CD4-positive, alpha-beta T cell (primary cell): ENCODE data around the gene PHACTR3. TPM values are rescaled to one million over a fixed set of nuclear protein-coding genes. Genes with fewer than 3 reads are reported as not detected.

Source experiments
- ATAC-seq: fragments of 200-7000 bp; cut with Tn5 transposase; one replicate; pipeline ENCODE4 v1.10.0; 2022; ENCODE audit warnings: mild to moderate bottlenecking; ENCODE audit not compliant: poor library complexity
- CTCF ChIA-PET: fragments of 350-600 bp; sonication (Branson Sonifier 250); formaldehyde crosslinking; loops from one replicate; lab custom pipeline; 2021; ENCODE audit warnings: antibody characterized with exemption, inconsistent platforms; lab: Charles Lee
- POLR2A ChIA-PET: fragments of 350-600 bp; sonication (Branson Sonifier 250); formaldehyde crosslinking; loops from one replicate; lab custom pipeline; 2021; ENCODE audit warnings: antibody characterized with exemption, inconsistent platforms; lab: Charles Lee
- DNase-seq, 14 experiments: peaks; one replicate each; pipeline ENCODE4 v3.0.0-alpha.2; 2013 to 2020; ENCODE audit warnings: mixed read lengths in 2 of 14
- H3K27ac ChIP-seq, 2 donors: one replicate each; pipeline versions ENCODE4 v1.5.1 to v1.7.0; 2013; ENCODE audit warnings: low read length in 2 of 2, low read depth in 1 of 2, mild to moderate bottlenecking in 1 of 2
- H3K27me3 ChIP-seq, 2 experiments: 1 replicate in 1 of 2; 2 replicates in 1 of 2; pipeline versions ENCODE4 v1.6.1 to v1.7.0; 2013; ENCODE audit warnings: low read length in 2 of 2, control low read depth in 1 of 2, mild to moderate bottlenecking in 1 of 2, moderate library complexity in 1 of 2; ENCODE audit not compliant: insufficient read depth in 2 of 2, control insufficient read depth in 1 of 2
- H3K36me3 ChIP-seq: one replicate; pipeline ENCODE4 v1.6.1; 2013; ENCODE audit warnings: low read length, control low read depth; ENCODE audit not compliant: insufficient read depth
- H3K4me1 ChIP-seq: one replicate; pipeline ENCODE4 v1.6.1; 2013; ENCODE audit warnings: low read length, control low read depth; ENCODE audit not compliant: insufficient read depth
- H3K4me3 ChIP-seq: one replicate; pipeline ENCODE4 v1.5.1; 2013; ENCODE audit warnings: mild to moderate bottlenecking, low read length, moderate library complexity
- H3K9me3 ChIP-seq, 2 experiments: 1 replicate in 1 of 2; 2 replicates in 1 of 2; pipeline versions ENCODE4 v1.6.1 to v1.7.0; 2013; ENCODE audit warnings: low read length in 2 of 2, mild to moderate bottlenecking in 2 of 2, control low read depth in 1 of 2, moderate library complexity in 1 of 2; ENCODE audit not compliant: control insufficient read depth in 1 of 2, insufficient read depth in 1 of 2
- H3K27ac Mint-ChIP-seq: one replicate; pipeline ENCODE4 v1.8.0; 2020; ENCODE audit warnings: mixed read lengths
- H3K27me3 Mint-ChIP-seq: one replicate; pipeline ENCODE4 v1.8.0; 2021; ENCODE audit warnings: mixed read lengths
- H3K36me3 Mint-ChIP-seq: one replicate; pipeline ENCODE4 v1.8.0; 2021; ENCODE audit warnings: low read depth, mixed read lengths
- H3K4me1 Mint-ChIP-seq: one replicate; pipeline ENCODE4 v1.8.0; 2021; ENCODE audit warnings: low read depth, mixed read lengths
- H3K4me3 Mint-ChIP-seq: one replicate; pipeline ENCODE4 v1.8.0; 2020; ENCODE audit warnings: mild to moderate bottlenecking, mixed read lengths
- H3K9me3 Mint-ChIP-seq: one replicate; pipeline ENCODE4 v1.8.0; 2020; ENCODE audit warnings: mixed read lengths
- CTCF ChIP-seq: fragments of 200-600 bp; IDR thresholded peaks from one replicate; pipeline ENCODE4 v1.8.0; 2022; ENCODE audit warnings: antibody characterized with exemption, mild to moderate bottlenecking
- intact Hi-C, 2 experiments: fragments of 100-400 bp; cut with DNase I in 1 of 2; cut with micrococcal nuclease in 1 of 2; formaldehyde crosslinking; loops; one replicate each; pipeline versions ENCODE4 v1.15.1 to v1.9.0; 2023 to 2025; cut with DNase I, micrococcal nuclease
- total RNA-seq, 174 experiments: library from RNA in 2 of 174; stranded (reverse) in 2 of 174; gene quantifications; one replicate each; pipeline ENCODE4 v1.2.3 and lab custom pipeline; 2021 to 2026

The PHACTR3 gene
- total RNA-seq, 2 experiments from 2014 or later, result not detected

GRCh38 chr20:59731376-59731775, 127.0 kb downstream of the PHACTR3 start:
- Mint-ChIP-seq H3K27me3 (peaks cover 15% of the 10 kb centered on the region), H3K36me3 (no peaks in the 10 kb centered on the region), H3K27ac (no peak overlapping the region), H3K4me1 (no peaks in the 10 kb centered on the region), H3K9me3 (no peaks in the 10 kb centered on the region), H3K4me3 (no peak overlapping the region)
- H3K4me1 ChIP-seq, result no peaks in the 10 kb centered on the region
- no peak for TF ChIP-seq CTCF
- ChIA-PET POLR2A (no interaction called here), CTCF (no interaction called here)
- intact Hi-C loops, result no loop called here
- ATAC-seq, result no peak
- no peaks in the 10 kb centered on the region for H3K9me3 ChIP-seq
- no peak for DNase-seq
- H3K27ac ChIP-seq, result no peak overlapping the region
- no peaks in the 10 kb centered on the region for H3K36me3 ChIP-seq
- peaks cover 0 to 5% of the 10 kb centered on the region in 2 experiments for H3K27me3 ChIP-seq
- no peak overlapping the region for H3K4me3 ChIP-seq

- Histone ChIP-seq H3K27me3 (peaks cover 0 to 2% of the 10 kb centered on the region in 2 experiments), H3K4me3 (no peak overlapping the region), H3K27ac (no peak overlapping the region), H3K36me3 (no peaks in the 10 kb centered on the region), H3K4me1 (no peaks in the 10 kb centered on the region), H3K9me3 (no peaks in the 10 kb centered on the region)
- TF ChIP-seq CTCF, result no peak
- DNase-seq (no peak), ATAC-seq (no peak)
- H3K36me3 Mint-ChIP-seq, result no peaks in the 10 kb centered on the region
- intact Hi-C loops, result no loop called here
- POLR2A ChIA-PET, result no interaction called here
- CTCF ChIA-PET, result no interaction called here
- H3K27ac Mint-ChIP-seq, result no peak overlapping the region
- H3K4me3 Mint-ChIP-seq, result no peak overlapping the region
- no peaks in the 10 kb centered on the region for H3K9me3 Mint-ChIP-seq
- H3K4me1 Mint-ChIP-seq, result no peaks in the 10 kb centered on the region
- H3K27me3 Mint-ChIP-seq, result peaks cover 17% of the 10 kb centered on the region
These were observed 129.0 kb downstream of the PHACTR3 start for GRCh38 chr20:59733351-59733750.

- Mint-ChIP-seq H3K27ac (no peak overlapping the region), H3K9me3 (no peaks in the 10 kb centered on the region), H3K4me1 (no peaks in the 10 kb centered on the region), H3K27me3 (peaks cover 18% of the 10 kb centered on the region), H3K36me3 (no peaks in the 10 kb centered on the region), H3K4me3 (no peak overlapping the region)
- no peaks in the 10 kb centered on the region for H3K4me1 ChIP-seq
- ChIA-PET POLR2A (no interaction called here), CTCF (no interaction called here)
- intact Hi-C loops, result no loop called here
- H3K4me3 ChIP-seq, result no peak overlapping the region
- peaks cover 0 to under 1% of the 10 kb centered on the region in 2 experiments for H3K9me3 ChIP-seq
- no peak for TF ChIP-seq CTCF
- no peak for ATAC-seq
- no peaks in the 10 kb centered on the region for H3K36me3 ChIP-seq
- H3K27ac ChIP-seq, result no peak overlapping the region
- H3K27me3 ChIP-seq, result no peaks in the 10 kb centered on the region
- DNase-seq, result no peak
These were observed 131.1 kb downstream of the PHACTR3 start for GRCh38 chr20:59735486-59735885.
